Activated T-helper 1 cell treated with anti-CD3 and anti-CD28 coated beads, Interleukin-2, amount 50 U/mL, for 16 hours (primary cell): ENCODE results near the gene IP6K3.
A peak's percentile ranks its signal among the peaks of the same experiment; 100 is the strongest.

Experiments used
- DNase-seq, 2 donors: peaks; one replicate each; pipeline ENCODE4 v3.0.0-alpha.2; 2020; ENCODE audit warnings: low read depth in 1 of 2, low spot score in 1 of 2

Gene IP6K3, protein sequence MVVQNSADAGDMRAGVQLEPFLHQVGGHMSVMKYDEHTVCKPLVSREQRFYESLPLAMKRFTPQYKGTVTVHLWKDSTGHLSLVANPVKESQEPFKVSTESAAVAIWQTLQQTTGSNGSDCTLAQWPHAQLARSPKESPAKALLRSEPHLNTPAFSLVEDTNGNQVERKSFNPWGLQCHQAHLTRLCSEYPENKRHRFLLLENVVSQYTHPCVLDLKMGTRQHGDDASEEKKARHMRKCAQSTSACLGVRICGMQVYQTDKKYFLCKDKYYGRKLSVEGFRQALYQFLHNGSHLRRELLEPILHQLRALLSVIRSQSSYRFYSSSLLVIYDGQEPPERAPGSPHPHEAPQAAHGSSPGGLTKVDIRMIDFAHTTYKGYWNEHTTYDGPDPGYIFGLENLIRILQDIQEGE

DNA sequence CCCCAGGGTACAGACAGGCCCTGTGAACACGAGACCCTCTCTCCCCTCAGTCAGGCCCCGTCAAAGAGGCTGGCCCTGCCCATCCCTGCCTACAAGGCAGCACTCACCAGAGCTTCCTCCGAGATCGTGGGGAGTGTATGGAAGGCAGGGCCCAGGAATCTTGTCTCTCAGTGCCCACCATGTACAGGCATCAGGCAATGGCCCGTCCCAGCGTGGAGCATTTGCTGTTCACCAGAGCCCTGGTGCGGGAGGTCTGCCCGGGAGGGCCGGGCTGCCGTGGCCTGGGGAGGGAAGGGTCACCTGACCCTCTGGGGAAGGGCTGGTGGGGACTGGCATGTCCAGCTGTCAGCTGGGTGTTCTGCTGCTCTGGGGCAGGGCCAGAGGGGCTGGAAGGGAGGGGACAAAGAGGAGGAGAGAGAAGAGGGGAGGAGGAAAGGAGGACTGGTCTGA is at the start of gene IP6K3:
Gene IP6K3, minus strand, starts transcription at position 255 of the 450 bp plus-strand sequence. CDS start 11,429 bp downstream, outside the sequence.
- DNase-seq: no peak

DNA sequence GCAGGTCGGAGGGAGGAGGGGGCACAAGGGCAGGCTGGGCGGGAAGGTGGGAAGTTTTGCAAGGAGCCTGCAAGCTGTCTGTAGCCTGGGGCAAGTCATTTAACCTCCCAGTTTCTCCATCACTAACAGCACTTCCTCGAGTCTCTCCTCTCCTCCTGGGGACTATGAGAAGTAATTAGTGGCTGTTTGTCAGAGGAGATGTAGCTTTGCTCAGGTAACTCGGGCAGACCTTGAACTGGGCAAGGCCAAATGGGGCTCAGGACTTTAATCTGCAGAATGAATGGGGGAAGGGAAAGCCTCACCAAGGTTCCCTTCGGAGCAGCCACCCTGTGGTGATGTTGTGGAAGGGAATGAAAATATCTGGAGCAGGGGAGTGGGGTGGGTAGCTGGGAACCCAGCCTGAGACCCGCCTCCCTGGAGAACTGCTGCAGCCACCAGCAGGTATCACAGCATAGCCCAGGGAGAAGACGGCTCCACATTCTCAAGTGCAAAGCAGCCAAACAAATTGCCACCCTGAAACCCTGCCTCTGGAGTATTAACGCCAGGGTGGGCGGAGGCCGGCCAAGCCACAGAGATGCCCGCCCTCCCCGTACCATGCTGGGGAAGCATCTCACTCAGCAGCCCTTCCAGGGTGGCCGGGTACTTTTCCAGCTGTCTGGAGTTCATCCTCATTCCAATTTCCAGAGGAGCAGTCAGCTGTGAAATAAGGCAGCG is 48.4 kb upstream of the IP6K3 start:
- no peak for DNase-seq

DNA sequence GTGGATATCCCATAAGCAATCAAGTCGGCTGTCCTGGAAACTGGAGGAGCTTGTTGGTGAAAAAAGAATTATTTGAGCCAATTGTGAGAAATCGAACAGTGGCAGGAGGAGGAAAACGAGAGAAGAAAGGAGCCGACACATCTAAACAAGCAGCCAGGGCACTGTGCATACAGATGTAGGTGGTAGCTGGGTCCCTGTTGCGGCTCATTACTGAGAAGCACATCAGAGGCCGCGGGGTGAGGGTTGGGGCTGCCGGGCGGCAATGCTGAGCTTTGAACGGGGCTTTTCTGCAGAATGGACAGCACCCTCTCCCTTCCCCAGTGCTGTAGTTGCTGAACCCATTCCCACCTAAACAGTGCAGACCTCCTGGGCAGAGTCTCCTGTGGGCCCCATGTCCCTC is 46.3 kb upstream of the IP6K3 start:
- DNase-seq: no peak

DNA sequence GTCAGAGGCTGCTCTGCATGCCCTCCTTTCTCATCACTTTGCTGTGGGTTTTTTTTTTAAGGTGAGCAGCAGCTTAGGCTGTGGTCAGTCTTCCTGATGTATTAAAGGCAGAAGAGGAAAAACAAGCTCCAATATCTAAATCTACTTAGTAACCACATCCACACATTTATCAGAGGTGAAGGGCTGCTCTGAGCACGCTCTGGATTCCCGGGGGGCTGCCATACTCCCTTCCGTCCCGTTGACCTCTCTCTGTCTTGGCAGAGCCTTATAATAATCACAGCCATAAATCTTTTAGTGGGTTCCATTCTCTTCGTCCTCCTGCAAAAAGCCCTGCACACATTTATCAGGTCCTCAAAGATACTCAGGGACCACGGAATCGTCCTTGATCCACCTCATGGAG is 44.9 kb upstream of the IP6K3 start:
- no peak for DNase-seq

DNA sequence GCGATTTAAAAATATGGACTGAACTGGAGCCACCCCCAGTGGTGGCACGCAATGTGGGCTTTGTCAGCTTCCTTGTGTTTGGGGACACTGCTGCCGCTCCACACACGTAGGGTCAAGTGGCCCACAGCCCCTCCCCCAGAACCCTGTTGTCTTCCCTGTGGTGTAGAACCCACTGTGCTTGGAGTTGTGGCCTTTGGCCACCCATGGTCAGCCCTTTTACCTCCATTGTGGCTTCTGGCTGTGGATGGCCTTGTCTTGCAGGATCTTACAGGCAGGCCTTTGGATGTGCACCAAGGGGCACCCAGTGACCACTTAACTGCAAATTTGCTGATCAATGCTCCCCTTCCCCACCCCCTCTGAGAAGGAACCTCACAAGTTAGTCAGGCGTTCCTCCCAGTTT is 44.2 kb upstream of the IP6K3 start:
- DNase-seq: no peak

DNA sequence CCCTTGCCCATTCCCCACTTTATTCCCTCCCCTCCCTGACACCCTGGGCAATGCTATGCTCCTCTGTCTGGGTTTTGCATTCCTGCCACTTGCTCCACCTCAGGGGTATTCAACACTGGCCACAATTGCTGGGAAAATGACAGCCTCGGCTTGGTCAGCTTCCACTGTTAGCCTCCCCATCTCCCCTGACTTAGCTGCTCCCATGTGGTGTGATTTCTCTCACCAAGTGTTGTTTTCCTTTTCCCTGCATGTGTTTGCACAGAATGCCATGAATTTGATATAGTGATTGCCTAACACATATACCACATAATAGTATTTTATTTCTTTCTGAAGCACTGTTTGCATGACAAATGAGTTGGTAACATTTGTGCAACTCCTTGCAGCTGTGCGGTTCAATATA is 43.7 kb upstream of the IP6K3 start:
- no peak for DNase-seq

DNA sequence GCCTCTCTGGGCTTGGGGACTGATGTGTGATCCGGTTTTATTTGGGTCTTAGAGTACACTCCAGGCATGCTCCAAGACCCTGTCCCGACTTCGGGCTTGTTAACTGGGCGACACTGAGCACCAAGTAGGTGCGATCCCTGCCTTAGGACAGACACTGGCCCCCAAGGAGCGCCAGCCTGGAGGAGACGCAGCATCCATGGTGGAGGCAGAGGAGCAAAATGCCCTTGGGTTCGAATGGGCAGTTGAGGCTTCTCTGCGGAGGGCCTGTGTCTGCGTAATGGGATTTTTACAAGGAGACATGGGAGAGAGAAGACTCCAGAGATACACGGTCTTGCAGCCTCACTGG is 42.8 kb upstream of the IP6K3 start:
- DNase-seq: no peak

DNA sequence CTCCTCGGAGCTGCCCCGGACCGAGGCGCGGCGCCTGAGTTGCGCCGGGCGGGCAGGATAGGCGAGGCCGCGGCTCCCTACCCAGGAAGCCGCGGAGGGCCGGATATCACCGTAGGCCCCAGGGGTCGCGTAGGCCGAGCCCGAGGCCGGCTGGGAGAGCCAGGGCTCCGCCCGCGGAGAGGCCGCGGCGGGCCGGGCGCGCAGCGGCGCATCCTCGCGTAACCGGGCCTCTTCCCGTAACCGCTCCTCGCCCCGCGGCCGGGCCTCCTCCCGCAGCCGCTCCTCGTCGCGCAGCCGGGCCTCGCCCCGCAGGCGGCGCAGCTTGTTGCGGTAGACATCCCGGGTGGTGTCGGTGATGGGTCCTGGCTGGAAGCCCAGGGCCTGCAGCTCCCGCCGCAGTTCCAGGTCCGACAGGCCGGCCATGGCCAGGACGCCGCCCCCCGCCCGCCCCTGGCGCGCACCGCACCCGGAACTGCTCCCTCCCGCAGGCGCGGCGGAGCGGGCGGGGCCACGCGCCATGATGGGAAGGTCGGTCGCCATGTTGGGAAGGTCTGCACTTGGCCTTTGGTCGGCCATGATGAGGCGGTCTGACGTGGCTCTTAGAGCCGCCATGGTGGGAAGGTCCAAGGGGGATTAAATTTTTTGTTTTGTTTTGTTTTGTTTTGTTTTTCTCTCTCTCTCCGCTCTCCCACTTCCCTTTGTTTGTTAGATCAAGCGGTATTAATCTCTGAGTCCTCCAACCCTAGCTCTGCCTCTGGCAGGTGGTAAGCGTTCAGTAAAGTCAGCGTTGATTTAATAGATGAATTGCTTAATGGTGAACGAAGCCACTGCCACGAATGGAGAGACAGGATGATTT is 42.2 kb upstream of the IP6K3 start, which contains the start of gene LEMD2:
Gene LEMD2, minus strand, starts transcription at position 437 of the 856 bp plus-strand sequence. Its CDS starts 14 bp downstream, at position 423.
- DNase-seq: peak; percentile 87 to 88

DNA sequence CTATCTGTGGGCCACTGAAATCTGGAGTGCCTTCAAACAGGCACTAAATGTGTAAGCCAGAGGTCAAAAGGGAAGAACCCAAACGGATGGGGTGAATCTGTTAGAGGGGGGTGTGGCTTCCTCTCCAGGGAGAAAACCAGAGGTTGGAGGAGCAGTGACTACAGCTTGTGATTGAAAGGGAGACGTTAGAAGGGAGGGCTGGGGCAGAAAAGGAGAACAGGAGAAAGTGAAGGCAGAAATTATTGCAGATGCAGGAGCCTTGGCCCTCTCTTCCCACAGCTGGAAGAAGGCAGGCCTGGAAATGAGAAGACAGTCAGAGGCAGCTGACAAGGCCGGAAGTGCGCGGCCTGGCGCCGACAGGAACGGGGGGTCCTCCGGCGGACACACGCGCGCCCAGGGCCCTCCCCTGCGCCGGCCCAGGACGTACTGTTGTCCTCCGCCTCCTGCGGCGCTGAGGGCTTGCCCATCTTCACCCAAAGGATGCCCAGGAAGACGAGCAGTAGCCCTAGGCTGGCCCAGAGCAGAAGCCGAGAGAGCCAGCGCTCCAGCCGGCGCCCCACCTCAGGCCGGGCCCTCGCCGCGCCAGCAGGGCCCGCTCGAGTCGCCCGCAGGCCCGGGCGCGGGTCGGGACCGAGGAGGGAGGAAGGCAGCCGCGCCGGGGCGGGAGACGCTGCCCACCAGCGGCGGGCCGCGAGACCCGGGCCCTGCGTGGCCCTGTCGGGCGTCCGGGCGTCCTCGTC is 41.4 kb upstream of the IP6K3 start:
- peak; percentile 19 to 35 for DNase-seq

DNA sequence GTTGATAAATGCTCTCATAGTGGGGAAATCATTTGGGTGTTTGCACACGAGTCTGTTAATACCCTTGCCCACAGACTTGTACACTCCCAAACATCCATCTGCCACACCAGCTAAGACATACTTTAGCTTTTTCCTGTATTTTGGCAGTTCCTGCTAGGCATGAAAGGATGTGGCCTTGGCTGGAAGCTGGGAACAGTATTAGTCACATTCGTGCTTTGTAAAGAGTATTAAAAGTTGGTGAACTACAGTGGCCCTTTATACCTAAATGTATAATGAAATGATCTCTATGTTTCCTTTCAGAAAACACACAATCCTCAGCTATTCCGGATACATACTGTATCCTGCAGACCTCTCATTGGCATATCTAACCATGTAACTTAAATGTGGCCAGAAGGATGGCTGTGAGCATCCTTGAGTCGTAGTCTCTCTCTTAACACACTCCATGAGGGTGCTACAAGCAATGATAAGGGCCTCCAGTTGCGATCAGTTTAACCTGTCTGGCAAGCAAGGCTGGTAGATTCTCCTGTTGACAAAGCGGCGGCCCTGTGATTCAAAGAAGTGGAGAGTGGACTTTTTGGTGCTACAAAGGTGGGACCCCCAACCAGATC is 40.7 kb upstream of the IP6K3 start:
- no peak for DNase-seq

DNA sequence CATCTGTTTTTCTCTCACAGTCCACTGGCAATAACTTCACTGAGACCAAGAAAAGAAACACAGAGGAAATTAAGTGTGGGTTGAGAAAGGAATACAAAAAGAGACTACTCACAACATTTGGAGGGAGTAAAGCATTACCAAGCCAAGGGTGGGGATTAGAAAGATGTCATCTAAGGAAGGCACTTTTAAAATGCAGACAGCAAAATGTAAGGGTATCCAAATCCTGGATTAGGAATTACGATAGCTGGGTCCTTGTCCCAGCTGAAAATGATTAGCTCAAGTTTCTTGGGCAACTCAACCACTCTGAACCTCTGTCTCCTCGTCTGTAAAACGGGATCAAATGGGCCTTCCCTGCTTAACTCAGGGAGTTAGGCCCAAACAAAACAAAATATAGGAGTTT is 40.0 kb upstream of the IP6K3 start:
- no peak for DNase-seq

DNA sequence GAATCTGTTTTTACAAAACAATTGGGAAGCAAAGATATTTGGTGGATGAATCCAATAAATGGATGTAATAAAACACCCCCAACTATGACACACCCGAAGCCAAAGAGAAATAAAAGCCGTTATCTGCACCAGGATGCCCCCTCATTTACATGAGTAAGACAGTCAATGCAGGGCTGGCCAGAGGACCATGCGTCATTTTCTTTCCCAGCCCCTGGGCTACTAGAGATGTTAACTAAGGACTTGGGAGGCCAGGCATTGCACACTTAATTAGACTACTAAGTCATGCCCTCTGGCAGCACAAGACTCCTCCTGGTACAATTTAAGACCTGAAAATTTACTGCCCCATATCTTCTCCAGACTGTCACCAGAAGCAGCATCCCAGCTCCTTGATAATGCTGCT is 39.1 kb upstream of the IP6K3 start:
- no peak for DNase-seq

DNA sequence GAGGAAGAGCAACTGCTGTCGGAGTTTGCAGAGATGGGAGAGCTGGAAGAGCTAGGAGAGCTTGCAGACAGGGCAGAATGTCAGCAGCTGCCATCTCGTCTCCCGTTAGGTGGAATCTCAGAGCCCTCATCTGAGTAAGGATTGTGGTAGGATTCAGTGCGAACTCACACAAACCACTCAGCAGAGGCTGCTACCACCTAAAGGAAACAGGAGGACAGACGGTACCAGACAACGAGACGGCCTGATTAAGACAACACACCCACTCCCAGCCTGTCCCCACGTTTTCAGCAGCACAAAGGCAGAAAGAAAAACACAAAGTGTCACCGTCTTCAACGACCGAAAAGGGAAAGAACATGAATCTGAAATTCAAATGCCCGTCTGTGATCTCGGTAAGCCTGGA is 38.1 kb upstream of the IP6K3 start:
- no peak for DNase-seq

DNA sequence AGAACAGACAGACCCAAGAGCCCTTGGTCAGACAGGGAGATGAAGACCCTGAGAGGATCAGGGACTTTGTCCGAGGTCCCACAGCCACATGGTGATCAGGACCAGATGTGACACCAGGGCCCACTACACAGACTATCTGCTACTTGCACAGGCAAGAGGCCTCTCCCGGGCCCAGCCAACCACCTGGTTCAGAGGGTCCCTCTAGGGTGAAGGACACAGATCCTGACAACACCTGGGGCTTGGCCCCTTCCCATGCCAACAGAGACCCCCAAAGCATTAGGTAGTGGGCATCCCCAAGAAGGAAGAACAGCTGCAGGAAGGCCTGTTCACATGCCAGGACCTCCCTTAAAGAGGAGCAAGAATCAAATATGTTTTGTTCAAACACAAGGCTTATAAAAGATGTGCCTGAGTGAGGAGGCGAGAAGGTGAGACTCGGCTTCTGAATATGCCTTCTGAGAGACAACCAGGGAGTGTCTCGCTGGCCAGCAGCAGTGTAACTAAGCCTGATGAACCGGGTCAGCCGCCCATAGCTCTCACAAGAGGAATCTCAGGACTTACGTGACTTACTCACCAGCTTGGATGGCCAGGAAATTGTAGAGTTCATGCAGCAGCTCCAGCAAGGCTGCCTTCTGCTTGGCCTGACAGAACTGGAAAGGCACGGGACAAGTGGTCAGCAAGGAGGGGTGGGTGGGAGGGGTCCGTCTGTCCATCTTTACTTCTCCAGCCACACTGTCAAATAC is 37.2 kb upstream of the IP6K3 start:
- DNase-seq: no peak

DNA sequence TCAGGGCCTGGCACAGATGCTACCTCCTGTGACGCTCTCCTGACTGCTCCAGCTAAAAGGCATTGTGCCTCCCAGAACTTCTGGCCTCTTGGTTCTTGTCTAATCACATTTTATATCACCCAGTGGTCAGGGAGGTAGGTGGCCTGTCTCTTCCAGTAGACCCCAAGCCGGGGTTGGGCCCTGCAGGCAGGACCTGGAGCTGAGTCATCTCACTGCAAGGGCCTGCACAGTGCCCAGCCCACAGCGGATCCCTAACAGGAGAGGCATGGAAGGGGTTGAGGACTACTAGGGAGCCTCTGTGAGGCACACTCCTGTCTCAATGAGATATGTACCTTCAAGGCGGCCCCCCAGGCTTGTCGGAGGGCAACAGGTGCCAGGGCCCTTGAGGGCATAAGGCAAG is 35.9 kb upstream of the IP6K3 start:
- DNase-seq: no peak

DNA sequence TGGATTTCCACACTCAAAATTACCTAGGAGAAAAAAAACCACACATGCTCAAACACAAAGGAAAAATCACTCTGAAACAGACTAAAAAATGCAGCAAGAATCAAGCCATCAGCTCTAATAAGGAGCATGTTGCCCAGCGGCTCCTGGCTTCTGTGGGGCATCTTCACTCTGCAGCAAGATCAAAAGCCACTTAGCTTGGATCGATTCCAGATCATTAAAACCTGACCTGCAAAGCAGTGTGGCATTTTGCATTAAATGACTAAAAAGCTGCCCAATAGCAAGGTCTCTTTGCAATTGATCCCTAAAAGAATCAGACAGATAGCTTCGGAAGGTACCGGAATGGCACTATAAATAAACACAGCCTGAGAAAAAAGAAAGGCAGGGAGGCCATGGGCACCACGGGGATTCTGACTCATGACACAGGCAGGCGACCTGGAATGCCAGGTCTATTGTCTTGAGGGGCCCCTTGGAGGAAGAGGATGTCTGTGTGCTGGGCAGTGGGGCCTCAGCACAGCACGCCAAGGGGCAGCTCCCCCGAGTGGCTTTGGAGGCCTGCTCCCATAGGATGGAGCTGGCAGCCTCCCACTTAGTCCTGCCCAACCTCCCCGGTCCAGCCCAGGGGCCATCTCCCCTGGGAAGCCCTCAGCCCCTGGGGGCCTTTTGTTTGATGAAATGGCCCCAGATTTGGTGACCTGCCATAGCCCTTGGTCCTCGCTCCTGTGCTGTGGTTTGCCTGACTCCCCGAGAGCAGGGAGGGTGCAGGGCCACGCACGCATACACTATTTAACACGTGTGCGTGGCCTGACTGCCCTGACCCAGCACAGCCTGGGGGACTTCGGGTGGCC is 34.6 kb upstream of the IP6K3 start:
- DNase-seq: no peak

DNA sequence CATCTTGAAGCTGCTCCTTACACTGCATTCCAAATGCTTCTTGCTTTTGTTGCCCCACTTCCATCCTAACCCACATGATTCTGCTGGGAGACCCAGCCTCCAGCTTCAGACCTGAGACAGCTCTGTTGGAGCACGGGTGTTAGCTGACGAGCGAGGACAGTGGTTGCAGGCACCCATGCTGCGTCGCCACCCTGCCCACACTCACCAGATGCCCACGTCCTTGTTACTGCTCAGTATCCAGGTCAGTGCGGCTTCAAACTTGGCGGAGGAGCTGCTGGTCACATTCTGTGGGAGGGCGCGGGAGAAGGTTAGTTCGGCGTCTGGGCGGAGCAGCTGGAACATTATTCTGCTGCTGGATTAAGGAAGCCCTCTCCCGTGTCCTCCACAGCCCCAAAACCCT is 33.2 kb upstream of the IP6K3 start:
- no peak for DNase-seq

DNA sequence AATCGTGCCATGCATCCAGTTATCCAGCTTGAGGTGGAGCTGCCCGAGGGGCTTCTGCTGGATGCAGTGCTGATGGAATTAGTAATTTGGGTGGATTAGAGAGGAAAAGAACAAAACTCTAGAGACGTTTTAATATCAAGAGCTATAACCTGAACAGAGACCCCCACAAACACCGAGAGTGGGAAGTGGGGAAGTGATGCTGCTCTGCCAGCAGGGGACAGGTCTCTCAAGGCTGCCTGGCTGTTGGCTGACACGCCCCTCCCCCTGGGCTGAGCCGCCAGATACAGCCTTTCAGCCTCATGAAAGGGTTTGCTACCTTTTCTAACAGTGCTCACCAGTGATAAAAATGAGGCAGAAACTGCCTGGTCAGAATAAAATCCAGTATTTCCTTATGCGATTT is 32.6 kb upstream of the IP6K3 start:
- DNase-seq: no peak
